ENCODE results near the gene SLC30A4. TPM values are rescaled to one million over a fixed set of nuclear protein-coding genes. Genes with fewer than 3 reads are reported as not detected.

The SLC30A4 gene
- total RNA-seq, 2 donors from 2014 or later, result 4.9 to 5.0 TPM

DNA sequence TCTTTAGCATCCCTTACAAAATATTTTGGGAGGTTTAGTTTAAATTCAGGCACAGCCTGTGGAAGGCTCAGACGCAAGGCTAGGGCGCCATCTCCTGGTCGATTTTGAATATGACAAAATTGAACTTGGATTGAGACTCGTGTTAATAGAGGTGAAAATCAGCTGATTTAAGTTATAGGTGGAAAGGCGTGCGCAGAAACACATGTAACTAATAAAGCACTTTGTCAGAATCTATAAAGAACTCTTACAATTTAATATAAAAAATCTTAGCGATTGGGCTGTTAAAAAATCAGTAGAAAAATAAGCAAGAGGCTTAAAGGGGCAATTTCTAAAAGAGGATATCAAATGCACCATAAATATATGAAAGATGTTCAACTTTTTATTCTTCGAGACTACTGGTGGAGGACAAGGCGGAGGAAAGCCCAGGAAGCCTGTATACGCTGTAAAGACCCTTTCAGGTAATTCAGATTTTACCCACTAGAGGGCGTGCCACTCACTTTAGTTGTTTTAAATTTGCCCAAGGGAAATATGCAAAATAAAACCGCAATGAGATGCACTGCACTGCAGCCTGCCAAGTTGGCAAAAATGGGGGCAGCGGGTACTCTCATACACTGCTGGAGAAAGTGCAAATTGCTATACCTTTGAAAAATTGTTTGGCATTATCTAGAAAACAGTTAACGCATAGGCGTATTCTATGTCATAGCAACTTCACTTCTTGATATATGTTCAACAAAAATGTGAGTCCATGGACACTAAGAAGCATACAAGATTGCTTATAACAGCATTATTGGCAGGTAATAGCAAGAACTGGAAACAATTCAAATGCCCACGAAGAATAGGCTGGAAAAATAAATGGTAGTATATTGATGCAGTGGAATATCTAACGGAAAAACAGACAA is 64.7 kb downstream of the SLC30A4 start:
- intact Hi-C loops (cut with DNase I), result loop anchor here (1.0 to 10.0 kb wide), 4 partner anchors 28 to 296 kb away; no protein-coding TSS in a partner anchor
- DNase-seq, result peak; percentile 54
- peak; percentile 74 to 77 for ATAC-seq

DNA sequence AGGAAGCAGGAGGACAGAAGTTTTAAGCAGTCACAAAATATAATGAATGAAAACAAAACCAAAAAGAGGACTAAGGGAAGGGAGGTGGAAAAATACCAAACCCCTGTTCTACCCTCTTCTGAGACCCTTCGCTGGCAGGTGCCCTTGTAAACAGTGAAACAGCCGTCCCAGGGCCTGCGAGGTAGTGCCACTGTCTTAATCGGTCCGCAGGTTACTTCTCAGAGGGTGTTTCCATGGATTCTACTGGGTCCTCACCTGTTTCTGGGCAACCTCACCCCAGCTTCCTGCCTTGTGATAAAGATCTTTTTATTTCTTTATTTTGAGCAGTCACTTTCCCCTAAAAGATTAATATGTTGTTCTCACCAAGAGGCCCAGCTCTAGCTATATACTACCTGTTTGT is 65.3 kb downstream of the SLC30A4 start:
- ATAC-seq (no peak), DNase-seq (no peak)
- intact Hi-C loops (cut with DNase I), result loop anchor here (5.0 to 10.0 kb wide), 2 partner anchors 158 to 295 kb away; no protein-coding TSS in a partner anchor

GRCh38 chr15:45456212-45457106 is 66.1 kb downstream of the SLC30A4 start:
- peak; percentile 48 for DNase-seq
- peak; percentile 42 to 86 for ATAC-seq
- intact Hi-C loops (cut with DNase I), result loop anchor here (5.0 to 10.0 kb wide), 2 partner anchors 158 to 294 kb away; no protein-coding TSS in a partner anchor

DNA sequence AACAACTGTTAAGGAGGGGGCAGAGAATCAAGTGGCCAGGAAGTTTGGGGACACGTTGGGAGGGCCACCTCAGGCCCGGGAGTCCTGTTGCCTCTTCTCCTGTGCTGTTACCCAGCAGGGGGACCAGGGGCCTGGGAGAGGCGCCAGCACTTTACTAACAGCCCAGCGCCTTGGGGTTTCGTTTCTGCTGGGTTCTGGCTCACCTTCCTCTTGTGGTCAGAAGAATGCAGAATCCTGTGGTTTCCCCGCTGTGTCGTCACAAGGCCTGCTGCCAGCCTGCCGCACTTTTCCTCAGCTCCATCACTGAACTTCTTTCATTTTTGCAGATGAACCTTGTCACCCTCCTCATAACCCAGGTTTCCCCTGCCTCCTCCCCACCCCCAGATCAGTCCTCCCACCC is 67.7 kb downstream of the SLC30A4 start:
- intact Hi-C loops (cut with DNase I), result loop anchor here (5.0 to 10.0 kb wide), 2 partner anchors 160 to 293 kb away; no protein-coding TSS in a partner anchor
- peak; percentile 59 for DNase-seq

DNA sequence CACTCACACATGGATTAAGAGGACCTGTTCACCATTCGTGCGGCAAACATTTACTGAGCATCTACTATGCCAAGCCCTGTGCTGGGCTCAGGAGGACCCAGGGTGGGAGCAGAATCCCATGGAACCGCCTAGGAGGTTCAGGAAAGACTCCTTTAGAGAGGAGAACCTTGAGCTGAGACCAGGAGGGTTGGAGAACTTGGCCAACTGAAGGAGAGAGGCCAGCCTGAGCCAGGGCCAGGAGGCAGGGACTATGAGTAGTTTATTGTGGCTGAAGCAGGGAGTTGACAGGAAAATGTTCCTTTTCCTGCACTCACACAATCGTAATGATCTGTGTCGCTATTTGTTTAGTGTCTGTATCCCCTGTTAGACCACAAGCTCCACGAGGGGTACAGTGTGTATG is 71.3 kb downstream of the SLC30A4 start:
- ATAC-seq, result no peak
- no peak for DNase-seq
- intact Hi-C loops (cut with DNase I), result loop anchor here in 1 of 2 donors (10.0 kb wide), 1 partner anchor 164 kb away; no protein-coding TSS in a partner anchor

More for the DNA sequence above, 67.7 kb downstream of the SLC30A4 start:
- ATAC-seq, result peak; percentile 45 to 48

DNA sequence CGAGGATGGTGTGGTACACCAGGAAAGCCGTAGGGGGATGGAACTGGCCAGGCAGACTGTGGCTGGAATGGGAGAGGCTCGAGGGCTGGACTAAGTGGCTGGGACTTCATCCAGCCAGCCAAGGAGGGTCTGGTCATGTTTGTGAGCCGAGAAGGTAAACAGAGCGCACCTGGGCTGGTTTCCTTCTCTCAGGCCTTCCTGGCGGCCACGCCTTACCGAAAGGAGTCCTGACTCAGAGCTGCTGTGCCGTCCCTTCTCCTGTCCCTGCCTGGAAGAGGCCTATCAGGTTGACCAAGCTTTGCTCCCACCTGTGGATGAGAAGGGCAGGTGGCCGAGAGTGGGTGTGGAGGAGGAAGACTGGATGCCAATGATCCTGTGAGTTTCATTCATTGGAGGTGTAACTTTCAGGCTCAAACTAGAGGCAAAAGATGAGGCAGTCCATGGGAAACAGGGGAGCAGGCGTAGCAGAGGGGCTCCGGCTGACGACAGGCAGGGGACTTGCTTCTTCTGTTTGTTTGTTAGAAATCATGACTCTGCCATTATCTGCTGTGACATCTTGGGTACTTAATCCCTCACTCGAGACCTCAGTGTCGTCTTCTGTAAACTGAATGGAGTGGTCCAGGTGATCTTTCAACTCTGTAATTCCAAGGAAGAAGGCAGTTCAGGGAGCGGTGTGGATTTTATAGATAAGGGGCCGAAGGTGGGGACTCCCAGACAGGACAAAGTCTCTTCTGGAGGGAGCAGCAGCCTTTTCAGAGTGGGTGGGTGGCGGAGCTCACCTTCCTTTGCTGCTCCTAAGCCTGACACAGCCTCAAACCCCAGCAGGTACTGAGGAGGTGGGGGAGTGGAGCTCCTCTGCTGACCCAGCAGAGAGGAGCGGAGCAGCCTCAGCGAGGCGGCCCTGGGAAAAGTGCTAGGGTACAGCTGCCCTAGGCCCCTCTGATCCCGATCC is 72.4 kb downstream of the SLC30A4 start:
- ATAC-seq, result no peak
- no peak for DNase-seq
- intact Hi-C loops (cut with DNase I), result loop anchor here in 1 of 2 donors (10.0 kb wide), 1 partner anchor 165 kb away; no protein-coding TSS in a partner anchor

DNA sequence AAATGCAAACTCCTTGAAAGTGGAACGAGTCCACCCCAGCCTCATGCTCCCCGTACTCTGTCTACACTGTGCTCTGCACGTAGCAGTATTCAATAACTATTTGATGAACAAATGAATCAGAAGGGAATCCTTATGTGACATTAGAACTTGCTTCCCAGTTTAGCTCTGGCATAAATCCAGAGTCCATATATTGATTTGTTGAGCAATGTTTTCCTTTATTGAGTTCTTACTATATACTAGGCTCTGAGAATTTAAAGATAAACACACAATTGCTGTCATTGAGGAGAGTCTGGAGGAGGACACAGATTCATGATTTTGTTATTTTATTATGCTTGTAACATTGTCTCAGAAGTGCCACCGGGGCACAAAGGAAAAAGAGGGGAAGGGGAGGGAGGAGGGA is 73.2 kb downstream of the SLC30A4 start:
- no peak for ATAC-seq
- intact Hi-C loops (cut with DNase I), result no loop called here
- DNase-seq, result no peak

DNA sequence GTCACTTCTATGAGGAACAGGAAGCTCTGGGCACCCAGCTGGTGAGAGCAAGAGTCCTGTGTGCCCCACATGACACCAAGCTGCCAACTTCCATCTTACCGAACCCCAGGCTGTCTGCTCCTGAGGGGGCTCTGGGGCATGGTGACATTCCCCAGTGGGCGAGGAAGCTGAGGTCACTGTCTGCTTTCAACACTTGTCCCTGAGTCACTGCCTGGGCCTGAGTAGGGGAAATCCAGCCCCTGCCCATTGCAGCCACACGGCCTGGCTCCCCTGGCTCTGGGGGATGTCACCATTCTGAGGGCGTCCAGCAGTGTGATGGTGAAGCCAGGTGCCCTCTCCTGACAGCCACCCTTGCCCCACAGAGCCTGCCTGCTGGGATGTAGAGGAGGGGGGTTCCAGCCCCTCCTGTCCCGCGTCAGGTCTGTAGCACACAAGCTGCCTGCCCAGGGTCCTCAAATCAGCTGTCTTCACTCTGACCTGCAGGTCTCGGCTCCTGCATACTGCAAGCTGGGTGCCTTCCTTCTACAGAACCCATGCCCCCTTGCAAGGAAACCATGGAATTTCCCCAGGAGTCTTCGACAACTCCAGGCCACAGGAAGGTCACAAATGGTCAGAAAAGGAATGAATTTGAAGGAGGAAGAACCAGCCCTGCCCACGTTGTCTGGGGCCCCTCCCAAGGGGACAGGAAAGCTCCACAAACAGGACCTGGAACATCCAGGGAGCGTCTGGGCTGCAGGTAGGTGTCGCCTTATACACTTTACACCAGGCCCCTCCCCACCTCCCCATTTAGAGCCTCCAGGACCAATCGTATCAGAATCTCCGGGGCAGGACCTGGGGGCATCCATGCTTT is 74.3 kb downstream of the SLC30A4 start:
- intact Hi-C loops (cut with DNase I), result no loop called here
- DNase-seq (no peak), ATAC-seq (no peak)

DNA sequence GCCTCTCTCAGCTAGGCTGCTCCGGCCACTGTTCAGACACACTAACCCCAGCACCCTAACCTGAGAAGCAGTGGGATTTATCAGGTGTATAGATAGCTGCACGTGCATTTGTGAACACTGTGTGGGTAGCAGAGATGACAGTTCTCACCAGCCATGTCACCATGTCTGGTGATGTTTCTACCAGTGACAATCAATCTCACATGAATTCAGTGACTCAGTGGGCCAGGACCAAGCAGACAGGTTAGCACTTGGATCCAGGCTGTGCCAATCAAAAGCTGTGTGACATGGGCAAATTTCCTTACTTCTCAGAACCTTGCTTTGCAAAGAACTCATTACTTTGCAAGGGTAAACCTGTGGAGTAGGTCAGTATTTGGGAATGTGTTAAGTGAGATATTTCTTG is 78.9 kb downstream of the SLC30A4 start:
- no peak for DNase-seq
- intact Hi-C loops (cut with DNase I), result no loop called here
- ATAC-seq, result no peak

- ATAC-seq, result peak in 1 of 2 donors; percentile 44
These were observed 79.9 kb downstream of the SLC30A4 start for GRCh38 chr15:45442507-45443135.

GRCh38 chr15:45441686-45442085 is 80.9 kb downstream of the SLC30A4 start:
- intact Hi-C loops (cut with DNase I), result no loop called here
- DNase-seq (no peak), ATAC-seq (no peak)

More at GRCh38 chr15:45442507-45443135, 79.9 kb downstream of the SLC30A4 start:
- DNase-seq, result no peak
- intact Hi-C loops (cut with DNase I), result no loop called here

- ATAC-seq, result no peak
- DNase-seq, result no peak
- intact Hi-C loops (cut with DNase I), result no loop called here
These were observed 81.5 kb downstream of the SLC30A4 start for GRCh38 chr15:45441036-45441435.

DNA sequence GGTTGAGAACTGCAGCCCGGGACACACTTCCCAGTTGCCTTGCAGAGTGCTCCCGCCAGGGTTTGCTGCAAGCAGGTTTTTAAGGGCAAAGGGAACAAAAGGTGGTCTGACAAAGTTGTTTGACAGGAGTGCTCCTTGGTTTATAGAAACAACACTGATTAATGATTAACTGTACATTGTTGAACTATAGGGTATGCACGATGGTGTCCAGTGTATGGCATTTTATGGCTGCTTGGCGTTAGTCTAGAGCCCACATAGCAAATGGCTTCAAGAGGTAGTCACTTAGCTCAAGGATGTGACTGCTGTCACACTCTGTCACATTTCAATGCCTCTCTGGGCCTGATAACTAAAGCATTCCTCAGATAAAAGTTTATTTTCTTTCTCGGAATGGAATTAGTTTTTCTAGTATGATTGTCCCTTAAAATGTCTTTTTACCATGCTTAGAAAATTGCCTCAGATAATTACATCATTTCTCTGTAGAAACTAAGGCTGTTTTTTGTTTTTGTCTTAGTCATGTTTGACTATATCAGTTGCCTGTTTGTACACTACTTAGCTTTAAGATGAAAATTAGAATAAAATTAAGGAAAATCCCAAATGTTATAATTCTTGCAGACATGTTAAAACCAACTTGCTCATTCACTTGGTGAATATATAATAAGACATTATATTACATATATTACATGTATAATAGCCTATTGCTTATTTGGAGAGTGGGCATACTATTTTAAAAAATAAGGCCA is 82.9 kb downstream of the SLC30A4 start:
- intact Hi-C loops (cut with DNase I), result no loop called here
- ATAC-seq, result no peak
- no peak for DNase-seq

DNA sequence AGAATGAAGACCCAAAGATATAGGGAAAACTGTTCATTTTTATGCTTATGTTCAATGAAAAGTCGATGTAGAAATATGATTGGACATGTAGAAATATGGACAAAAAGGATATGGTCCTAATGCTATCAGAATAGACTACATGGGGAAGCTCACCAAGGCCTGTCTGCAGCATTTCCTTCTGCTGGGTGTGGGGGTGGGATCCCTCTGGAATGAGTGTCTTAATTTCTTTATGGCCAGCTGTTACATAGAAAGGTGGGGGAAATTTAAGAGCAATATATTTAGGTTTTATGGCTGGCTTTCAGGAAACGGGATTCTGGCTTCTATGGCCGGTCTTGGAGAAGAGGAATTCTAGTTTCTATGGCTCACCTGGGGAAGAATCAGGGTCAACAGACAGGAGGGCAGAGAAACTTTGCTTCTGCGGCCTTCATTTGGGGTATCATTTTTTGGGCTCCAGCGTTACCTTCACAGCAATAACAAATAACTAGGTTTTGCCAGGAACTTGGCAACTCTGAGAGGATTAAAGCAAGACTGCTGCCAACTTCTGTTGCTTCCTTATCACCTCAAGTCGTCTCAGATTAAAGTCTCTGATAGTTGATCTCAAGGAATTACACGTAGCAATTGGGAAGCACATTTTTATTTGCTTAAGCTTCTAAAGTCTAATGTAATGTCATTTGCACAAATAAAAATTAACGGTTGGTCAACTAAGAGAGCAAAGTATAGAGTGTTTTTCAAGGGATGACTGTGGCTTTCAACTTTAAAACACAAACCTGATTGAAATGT is 87.2 kb downstream of the SLC30A4 start:
- ATAC-seq, result no peak
- intact Hi-C loops (cut with DNase I), result no loop called here
- no peak for DNase-seq

DNA sequence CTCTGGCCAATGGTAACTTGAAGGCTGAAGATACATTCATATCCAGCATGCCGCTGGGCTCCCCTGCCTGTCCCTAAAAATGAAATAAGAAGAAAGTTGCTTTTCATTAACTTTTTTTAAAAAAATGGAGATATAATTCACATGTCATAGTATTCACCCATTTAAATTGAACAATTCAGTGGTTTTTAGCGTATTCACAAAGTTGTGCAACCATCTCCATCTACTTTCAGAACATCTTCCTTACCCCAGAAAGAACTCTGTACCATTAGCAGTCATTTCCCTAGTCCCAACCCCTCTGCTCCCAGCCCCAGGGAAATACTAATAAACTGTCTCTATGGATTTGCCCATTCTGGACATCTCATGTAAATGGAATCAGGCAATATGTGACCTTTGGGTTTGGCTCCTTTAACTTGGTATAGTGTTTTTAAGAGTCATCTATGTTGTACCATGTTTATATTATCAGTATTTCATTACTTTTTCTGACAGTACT is 88.4 kb downstream of the SLC30A4 start:
- DNase-seq (no peak), ATAC-seq (no peak)
- intact Hi-C loops (cut with DNase I), result no loop called here

Measured in left cardiac atrium (tissue), 4 donors.